BE2C (cell line): ENCODE measurements around the gene AGRP.

Source experiments
- DNase-seq: peaks from one replicate; pipeline ENCODE4 v3.0.0-alpha.2; 2020
- H3K27me3 ChIP-seq: fragments of 250-450 bp; sonication (Bioruptor Pico); 2 replicates; pipeline ENCODE4 v1.5.1; 2020; ENCODE audit warnings: mild to moderate bottlenecking
- H3K36me3 ChIP-seq: fragments of 250-450 bp; sonication (Bioruptor Pico); 2 replicates; pipeline ENCODE4 v1.5.1; 2020; ENCODE audit warnings: mild to moderate bottlenecking
- H3K4me1 ChIP-seq: fragments of 250-450 bp; sonication (Bioruptor Pico); 2 replicates; pipeline ENCODE4 v1.5.1; 2020
- H3K4me3 ChIP-seq: 2 replicates; pipeline ENCODE4 v1.5.1; 2011; ENCODE audit warnings: low read depth, low read length
- H3K9me3 ChIP-seq: fragments of 250-450 bp; sonication (Bioruptor Pico); 2 replicates; pipeline ENCODE4 v1.5.1; 2020
- CTCF ChIP-seq: IDR thresholded peaks from 2 replicates; pipeline ENCODE4 v1.5.1; 2012; ENCODE audit warnings: mild to moderate bottlenecking, low read depth, low read length

Gene AGRP

GRCh38 chr16:67468731-67469130 is 14.6 kb downstream of the AGRP start:
- Histone ChIP-seq H3K36me3 (no peaks in the 10 kb centered on the region), H3K4me3 (no peak overlapping the region), H3K4me1 (peaks cover 3% of the 10 kb centered on the region), H3K9me3 (no peaks in the 10 kb centered on the region), H3K27me3 (no peaks in the 10 kb centered on the region)
- DNase-seq = no peak
- no peak for TF ChIP-seq CTCF

- Histone ChIP-seq H3K36me3 (no peaks in the 10 kb centered on the region), H3K27me3 (no peaks in the 10 kb centered on the region), H3K4me1 (peaks cover 3% of the 10 kb centered on the region), H3K4me3 (no peak overlapping the region), H3K9me3 (no peaks in the 10 kb centered on the region)
- no peak for DNase-seq
- TF ChIP-seq CTCF = no peak
Measured at GRCh38 chr16:67466581-67466980, 16.8 kb downstream of the AGRP start.

GRCh38 chr16:67464565-67464964 is 18.8 kb downstream of the AGRP start:
- no peaks in the 10 kb centered on the region for H3K36me3 ChIP-seq
- H3K4me1 ChIP-seq = peaks cover 3% of the 10 kb centered on the region
- no peak overlapping the region for H3K4me3 ChIP-seq
- no peaks in the 10 kb centered on the region for H3K27me3 ChIP-seq
- no peak for DNase-seq
- no peaks in the 10 kb centered on the region for H3K9me3 ChIP-seq
- no peak for TF ChIP-seq CTCF

GRCh38 chr16:67463691-67464090 is 19.7 kb downstream of the AGRP start:
- TF ChIP-seq CTCF = no peak

GRCh38 chr16:67463059-67463458 is 20.3 kb downstream of the AGRP start:
- H3K36me3 ChIP-seq = no peaks in the 10 kb centered on the region
- H3K4me1 ChIP-seq = peaks cover 3% of the 10 kb centered on the region
- no peaks in the 10 kb centered on the region for H3K9me3 ChIP-seq
- no peak for DNase-seq
- H3K27me3 ChIP-seq = no peaks in the 10 kb centered on the region
- no peak overlapping the region for H3K4me3 ChIP-seq
- no peak for TF ChIP-seq CTCF

More at GRCh38 chr16:67463691-67464090, 19.7 kb downstream of the AGRP start:
- H3K27me3 ChIP-seq = no peaks in the 10 kb centered on the region
- no peak for DNase-seq
- peaks cover 3% of the 10 kb centered on the region for H3K4me1 ChIP-seq
- H3K36me3 ChIP-seq = no peaks in the 10 kb centered on the region
- H3K4me3 ChIP-seq = no peak overlapping the region
- H3K9me3 ChIP-seq = no peaks in the 10 kb centered on the region

- no peak for DNase-seq
- Histone ChIP-seq H3K4me1 (peaks cover 3% of the 10 kb centered on the region), H3K36me3 (no peaks in the 10 kb centered on the region), H3K27me3 (no peaks in the 10 kb centered on the region), H3K4me3 (no peak overlapping the region), H3K9me3 (no peaks in the 10 kb centered on the region)
- no peak for TF ChIP-seq CTCF
Measured at GRCh38 chr16:67462279-67462655, 21.1 kb downstream of the AGRP start.
